HUES6 (cell line): ENCODE measurements around the gene CHCHD1.
A peak's percentile ranks its signal among the peaks of the same experiment; 100 is the strongest.

ENCODE experiments used
- H3K27ac ChIP-seq: 2 replicates; pipeline ENCODE4 v1.7.0; 2013; ENCODE audit warnings: low read depth, mild to moderate bottlenecking, low read length, inconsistent platforms
- H3K27me3 ChIP-seq: 2 replicates; pipeline ENCODE4 v1.6.1; 2013; ENCODE audit warnings: low read length; ENCODE audit not compliant: control insufficient read depth, insufficient read depth
- H3K36me3 ChIP-seq: 2 replicates; pipeline ENCODE4 v1.6.1; 2013; ENCODE audit warnings: low read length; ENCODE audit not compliant: control insufficient read depth, insufficient read depth
- H3K4me1 ChIP-seq: 2 replicates; pipeline ENCODE4 v1.6.1; 2013; ENCODE audit warnings: low read length; ENCODE audit not compliant: control insufficient read depth, insufficient read depth
- H3K4me3 ChIP-seq: 2 replicates; pipeline ENCODE4 v1.5.1; 2013; ENCODE audit warnings: low read depth, low read length
- H3K9ac ChIP-seq: one replicate; pipeline ENCODE4 v1.6.1; 2013; ENCODE audit warnings: mild to moderate bottlenecking, low read length
- H3K9me3 ChIP-seq: 2 replicates; pipeline ENCODE4 v1.6.1; 2013; ENCODE audit warnings: low read depth, low read length; ENCODE audit not compliant: control insufficient read depth, insufficient read depth

The CHCHD1 gene

GRCh38 chr10:73744664-73744975, 37.2 kb upstream of the CHCHD1 start:
- H3K27ac ChIP-seq: peak overlapping the region; percentile 92; the same call in 1 of the 2 replicates
- H3K4me1 ChIP-seq: peaks cover 25% of the 10 kb centered on the region

GRCh38 chr10:73746721-73747120, 35.1 kb upstream of the CHCHD1 start:
- peaks cover 41% of the 10 kb centered on the region for H3K36me3 ChIP-seq
- H3K4me1 ChIP-seq: peaks cover 21% of the 10 kb centered on the region
- no peak overlapping the region for H3K9ac ChIP-seq
- no peaks in the 10 kb centered on the region for H3K9me3 ChIP-seq
- no peak overlapping the region for H3K4me3 ChIP-seq
- no peaks in the 10 kb centered on the region for H3K27me3 ChIP-seq
- H3K27ac ChIP-seq: no peak overlapping the region

More at GRCh38 chr10:73744664-73744975, 37.2 kb upstream of the CHCHD1 start:
- H3K9me3 ChIP-seq: no peaks in the 10 kb centered on the region
- peak overlapping the region; percentile 89 for H3K4me3 ChIP-seq
- H3K9ac ChIP-seq: peak overlapping the region; percentile 91
- H3K27me3 ChIP-seq: no peaks in the 10 kb centered on the region
- H3K36me3 ChIP-seq: peaks cover 21% of the 10 kb centered on the region

- H3K27ac ChIP-seq: no peak overlapping the region
- H3K4me3 ChIP-seq: no peak overlapping the region
- H3K9ac ChIP-seq: no peak overlapping the region
- H3K4me1 ChIP-seq: no peaks in the 10 kb centered on the region
- no peaks in the 10 kb centered on the region for H3K27me3 ChIP-seq
- H3K9me3 ChIP-seq: no peaks in the 10 kb centered on the region
- peaks cover 70% of the 10 kb centered on the region for H3K36me3 ChIP-seq
Observed at GRCh38 chr10:73750819-73751218, 31.0 kb upstream of the CHCHD1 start.

- Histone ChIP-seq H3K27me3 (no peaks in the 10 kb centered on the region), H3K36me3 (peaks cover 63% of the 10 kb centered on the region), H3K4me3 (no peak overlapping the region), H3K9me3 (no peaks in the 10 kb centered on the region), H3K27ac (no peak overlapping the region), H3K4me1 (no peaks in the 10 kb centered on the region), H3K9ac (no peak overlapping the region)
Observed at GRCh38 chr10:73756183-73756582, 25.7 kb upstream of the CHCHD1 start.

GRCh38 chr10:73758704-73759511, 22.9 kb upstream of the CHCHD1 start:
- H3K36me3 ChIP-seq: peaks cover 65% of the 10 kb centered on the region
- no peak overlapping the region for H3K4me3 ChIP-seq

GRCh38 chr10:73759512-73760115, 22.2 kb upstream of the CHCHD1 start:
- Histone ChIP-seq H3K9me3 (no peaks in the 10 kb centered on the region), H3K4me1 (no peaks in the 10 kb centered on the region), H3K27me3 (no peaks in the 10 kb centered on the region), H3K36me3 (peaks cover 66% of the 10 kb centered on the region), H3K4me3 (no peak overlapping the region), H3K9ac (no peak overlapping the region), H3K27ac (no peak overlapping the region)

More at GRCh38 chr10:73758704-73759511, 22.9 kb upstream of the CHCHD1 start:
- no peaks in the 10 kb centered on the region for H3K4me1 ChIP-seq
- no peak overlapping the region for H3K9ac ChIP-seq
- H3K27me3 ChIP-seq: no peaks in the 10 kb centered on the region
- no peaks in the 10 kb centered on the region for H3K9me3 ChIP-seq
- H3K27ac ChIP-seq: no peak overlapping the region

GRCh38 chr10:73761781-73762180, 20.1 kb upstream of the CHCHD1 start:
- H3K4me3 ChIP-seq: no peak overlapping the region
- no peaks in the 10 kb centered on the region for H3K4me1 ChIP-seq
- H3K27me3 ChIP-seq: no peaks in the 10 kb centered on the region
- no peaks in the 10 kb centered on the region for H3K9me3 ChIP-seq
- H3K9ac ChIP-seq: no peak overlapping the region
- H3K36me3 ChIP-seq: peaks cover 79% of the 10 kb centered on the region
- H3K27ac ChIP-seq: no peak overlapping the region

- Histone ChIP-seq H3K4me1 (no peaks in the 10 kb centered on the region), H3K9ac (no peak overlapping the region), H3K27me3 (no peaks in the 10 kb centered on the region), H3K9me3 (no peaks in the 10 kb centered on the region), H3K4me3 (no peak overlapping the region), H3K27ac (no peak overlapping the region), H3K36me3 (peaks cover 88% of the 10 kb centered on the region)
Observed at GRCh38 chr10:73762915-73763314, 18.9 kb upstream of the CHCHD1 start.

- Histone ChIP-seq H3K27ac (no peak overlapping the region), H3K36me3 (peaks cover 90% of the 10 kb centered on the region)
Observed at GRCh38 chr10:73763343-73763742, 18.5 kb upstream of the CHCHD1 start.

GRCh38 chr10:73765066-73765465, 16.8 kb upstream of the CHCHD1 start:
- H3K4me1 ChIP-seq: no peaks in the 10 kb centered on the region
- no peak overlapping the region for H3K4me3 ChIP-seq
- no peaks in the 10 kb centered on the region for H3K9me3 ChIP-seq
- H3K36me3 ChIP-seq: peaks cover 92% of the 10 kb centered on the region
- H3K27me3 ChIP-seq: no peaks in the 10 kb centered on the region
- no peak overlapping the region for H3K27ac ChIP-seq
- H3K9ac ChIP-seq: no peak overlapping the region

More at GRCh38 chr10:73763343-73763742, 18.5 kb upstream of the CHCHD1 start:
- H3K9ac ChIP-seq: no peak overlapping the region
- H3K27me3 ChIP-seq: no peaks in the 10 kb centered on the region
- H3K4me1 ChIP-seq: no peaks in the 10 kb centered on the region
- no peak overlapping the region for H3K4me3 ChIP-seq
- no peaks in the 10 kb centered on the region for H3K9me3 ChIP-seq

- no peaks in the 10 kb centered on the region for H3K9me3 ChIP-seq
- peaks cover 13% of the 10 kb centered on the region; the same call in 1 of the 2 replicates for H3K4me1 ChIP-seq
- H3K9ac ChIP-seq: no peak overlapping the region
- no peak overlapping the region for H3K27ac ChIP-seq
- H3K4me3 ChIP-seq: no peak overlapping the region
- no peaks in the 10 kb centered on the region for H3K27me3 ChIP-seq
- H3K36me3 ChIP-seq: peaks cover 67% of the 10 kb centered on the region
Observed at GRCh38 chr10:73768881-73769280, 13.0 kb upstream of the CHCHD1 start.
